GM23338 (cell line): Measurements from ENCODE around the gene OS9. TPM values are rescaled to one million over a fixed set of nuclear protein-coding genes. Genes with fewer than 3 reads are reported as not detected.

Experiments used
- ATAC-seq: fragments of 200-7000 bp; cut with Tn5 transposase; 3 replicates; pipeline ENCODE4 v1.9.1; 2020
- DNase-seq: peaks from one replicate; pipeline ENCODE4 v3.0.0-alpha.2; 2015; ENCODE audit warnings: low spot score
- H2AFZ ChIP-seq: fragments of 200-600 bp; sonication (generic); 2 replicates; pipeline ENCODE4 v1.8.0; 2016; ENCODE audit warnings: antibody characterized with exemption, mild to moderate bottlenecking, moderate library complexity
- H3F3A ChIP-seq: fragments of 200-600 bp; sonication (generic); replicated peaks from 2 replicates; pipeline ENCODE4 v1.8.0; 2017; ENCODE audit warnings: antibody characterized with exemption, mixed run types, low read depth
- H3K27ac ChIP-seq: fragments of 200-600 bp; sonication (generic); 2 replicates; pipeline ENCODE4 v1.6.1; 2016; ENCODE audit warnings: low read depth
- H3K27me3 ChIP-seq: fragments of 200-600 bp; sonication (generic); 2 replicates; pipeline ENCODE4 v1.8.0; 2016; ENCODE audit warnings: mild to moderate bottlenecking, mixed run types, moderate library complexity; ENCODE audit not compliant: insufficient read depth
- H3K36me3 ChIP-seq: fragments of 200-600 bp; sonication (generic); 2 replicates; pipeline ENCODE4 v1.8.0; 2016; ENCODE audit warnings: mild to moderate bottlenecking; ENCODE audit not compliant: insufficient read depth
- H3K4me1 ChIP-seq: fragments of 200-600 bp; sonication (generic); 2 replicates; pipeline ENCODE4 v1.8.0; 2016; ENCODE audit warnings: mild to moderate bottlenecking, moderate library complexity; ENCODE audit not compliant: insufficient read depth
- H3K4me2 ChIP-seq: fragments of 200-600 bp; sonication (generic); 2 replicates; pipeline ENCODE4 v1.7.1; 2017; ENCODE audit warnings: mixed run types
- H3K4me3 ChIP-seq: fragments of 200-600 bp; sonication (generic); 2 replicates; pipeline ENCODE4 v1.6.1; 2016; ENCODE audit warnings: mixed run types
- H3K79me2 ChIP-seq: fragments of 200-600 bp; sonication (generic); replicated peaks from 2 replicates; pipeline ENCODE4 v1.8.0; 2017; ENCODE audit warnings: mild to moderate bottlenecking; ENCODE audit not compliant: insufficient read depth
- H3K9me2 ChIP-seq: fragments of 200-600 bp; sonication (generic); 2 replicates; pipeline ENCODE4 v1.8.0; 2017; ENCODE audit not compliant: insufficient read depth
- H4K20me1 ChIP-seq: fragments of 200-600 bp; sonication (generic); replicated peaks from 2 replicates; pipeline ENCODE4 v1.8.0; 2017; ENCODE audit warnings: mild to moderate bottlenecking; ENCODE audit not compliant: insufficient read depth
- H3K27ac Mint-ChIP-seq: 2 replicates; pipeline ENCODE4 v1.8.0; 2020; ENCODE audit warnings: inconsistent platforms, mild to moderate bottlenecking, moderate library complexity, mixed read lengths
- H3K27me3 Mint-ChIP-seq: 3 replicates; pipeline ENCODE4 v1.8.0; 2022; ENCODE audit warnings: low read depth, mild to moderate bottlenecking, moderate library complexity, mixed read lengths, inconsistent platforms; ENCODE audit not compliant: insufficient read depth, poor library complexity
- H3K36me3 Mint-ChIP-seq: 3 replicates; pipeline ENCODE4 v1.8.0; 2021; ENCODE audit warnings: low read depth, mild to moderate bottlenecking, inconsistent platforms, moderate library complexity, mixed read lengths
- H3K4me1 Mint-ChIP-seq: 3 replicates; pipeline ENCODE4 v1.8.0; 2020; ENCODE audit warnings: mild to moderate bottlenecking, inconsistent platforms, mixed read lengths
- H3K4me3 Mint-ChIP-seq: 3 replicates; pipeline ENCODE4 v1.8.0; 2021; ENCODE audit warnings: moderate library complexity, mild to moderate bottlenecking, inconsistent platforms, mixed read lengths
- H3K9me3 Mint-ChIP-seq: 3 replicates; pipeline ENCODE4 v1.8.0; 2020; ENCODE audit warnings: moderate library complexity, mild to moderate bottlenecking, inconsistent platforms, mixed read lengths
- CREB1 ChIP-seq: fragments of 250-450 bp; sonication (Bioruptor Pico); IDR thresholded peaks from 2 replicates; pipeline ENCODE4 v1.5.0; 2020; ENCODE audit warnings: low read depth, mild to moderate bottlenecking, moderate library complexity
- CTCF ChIP-seq, 2 experiments: fragments of 200-600 bp in 1 of 2; sonication (generic) in 1 of 2; conservative IDR thresholded peaks; 2 replicates each; pipeline versions ENCODE4 v1.5.1 to v1.6.1; 2016 to 2017; ENCODE audit warnings: antibody characterized with exemption in 2 of 2, low read depth in 2 of 2, mild to moderate bottlenecking in 2 of 2, moderate library complexity in 1 of 2
- ETS1 ChIP-seq: IDR thresholded peaks from 2 replicates; pipeline ENCODE4 v1.6.1; 2016; ENCODE audit warnings: antibody characterized with exemption
- EZH2 ChIP-seq: fragments of 200-600 bp; sonication (generic); IDR thresholded peaks from one replicate; pipeline ENCODE4 v1.8.0; 2017; ENCODE audit warnings: antibody characterized with exemption, mild to moderate bottlenecking, low read depth; ENCODE audit not compliant: unreplicated experiment
- EZH2phosphoT487 ChIP-seq: fragments of 200-600 bp; sonication (generic); IDR thresholded peaks from one replicate; pipeline ENCODE4 v1.8.1; 2018; ENCODE audit warnings: antibody characterized with exemption; ENCODE audit not compliant: unreplicated experiment
- JUNB ChIP-seq: IDR thresholded peaks from one replicate; pipeline ENCODE4 v1.6.1; 2016; ENCODE audit warnings: antibody characterized with exemption; ENCODE audit not compliant: unreplicated experiment
- NANOG ChIP-seq: IDR thresholded peaks from 2 replicates; pipeline ENCODE4 v1.6.1; 2016; ENCODE audit warnings: antibody characterized with exemption, borderline replicate concordance
- POLR2AphosphoS5 ChIP-seq: IDR thresholded peaks from 2 replicates; pipeline ENCODE4 v1.6.1; 2016; ENCODE audit warnings: antibody characterized with exemption, low read depth
- REST ChIP-seq: IDR thresholded peaks from one replicate; pipeline ENCODE4 v1.6.1; 2018; ENCODE audit warnings: antibody characterized with exemption; ENCODE audit not compliant: unreplicated experiment
- STAT1 ChIP-seq: IDR thresholded peaks from one replicate; pipeline ENCODE4 v1.6.1; 2016; ENCODE audit warnings: antibody characterized with exemption; ENCODE audit not compliant: unreplicated experiment
- ZNF114 ChIP-seq: fragments of 250-450 bp; sonication (Bioruptor Pico); IDR thresholded peaks from 2 replicates; pipeline ENCODE4 v1.5.0; 2020; ENCODE audit warnings: mild to moderate bottlenecking, moderate library complexity
- ZNF331 ChIP-seq: fragments of 250-450 bp; sonication (Bioruptor Pico); IDR thresholded peaks from 2 replicates; pipeline ENCODE4 v1.5.0; 2020; ENCODE audit warnings: low read depth, mild to moderate bottlenecking, moderate library complexity
- ZNF462 ChIP-seq: fragments of 250-450 bp; sonication (Bioruptor Pico); IDR thresholded peaks from 2 replicates; pipeline ENCODE4 v1.5.0; 2020; ENCODE audit warnings: mild to moderate bottlenecking, moderate library complexity
- polyA plus RNA-seq: library from polyadenylated mRNA; unstranded; fragments of >200 nt; fragmentation: Nextera tagmentation; extraction: Ambion mirVana; gene quantifications from 2 replicates; pipeline ENCODE4 v1.2.1, GENCODE V29; 2016
- total RNA-seq: library from RNA; depleted of rRNA; stranded (reverse); fragments of >200 nt; shearing (Covaris generic); gene quantifications from 2 replicates; pipeline ENCODE4 v1.2.3, GENCODE V29; 2014

The OS9 gene
- total and polyA plus RNA-seq, 2 experiments from 2014 or later: 27.5 to 79.7 TPM

- Histone ChIP-seq H3K36me3 (peaks cover 6% of the 10 kb centered on the region; the same call in 1 of the 2 replicates), H3K27ac (no peak overlapping the region), H3K4me1 (no peaks in the 10 kb centered on the region), H3K27me3 (peaks cover 29% of the 10 kb centered on the region), H2AFZ (no peak overlapping the region), H4K20me1 (no peaks in the 10 kb centered on the region), H3K79me2 (no peaks in the 10 kb centered on the region), H3K4me3 (no peak overlapping the region), H3K9me2 (no peaks in the 10 kb centered on the region), H3K4me2 (no peak overlapping the region), H3F3A (no peaks in the 10 kb centered on the region)
- Mint-ChIP-seq H3K36me3 (peaks cover 15% of the 10 kb centered on the region), H3K4me3 (no peak overlapping the region), H3K27ac (no peak overlapping the region), H3K4me1 (peaks cover 7% of the 10 kb centered on the region), H3K27me3 (peaks cover 30% of the 10 kb centered on the region), H3K9me3 (no peaks in the 10 kb centered on the region)
- ATAC-seq (no peak), DNase-seq (no peak)
- TF ChIP-seq JUNB (no peak), POLR2AphosphoS5 (no peak), ZNF462 (CRISPR knock-in tag) (no peak), STAT1 (no peak), ETS1 (no peak), REST (no peak), ZNF331 (no peak), ZNF114 (CRISPR knock-in tag) (no peak), NANOG (no peak), EZH2 (no peak), EZH2phosphoT487 (no peak), CREB1 (CRISPR knock-in tag) (no peak), CTCF (conservative IDR thresholded peaks at IDR 0.05; ENCODE audit: low read depth in 2 of 2) (no peak)
Measured at GRCh38 chr12:57720606-57721595, 27.0 kb downstream of the OS9 start.
